MM.1S (cell line): ENCODE measurements around the gene KBTBD7.

ENCODE experiments used
- DNase-seq: peaks from one replicate; pipeline ENCODE4 v3.0.0-alpha.2; 2015
- H2AFZ ChIP-seq: fragments of 300-600 bp; sonication (generic); 2 replicates; pipeline ENCODE4 v1.6.0; 2016; ENCODE audit warnings: antibody characterized with exemption, low read length
- H3F3A ChIP-seq: fragments of 300-600 bp; sonication (generic); 2 replicates; pipeline ENCODE4 v1.6.1; 2016; ENCODE audit warnings: mild to moderate bottlenecking, antibody characterized with exemption, low read length, moderate library complexity, mixed read lengths; ENCODE audit not compliant: insufficient read depth
- H3K27ac ChIP-seq: fragments of 300-600 bp; sonication (generic); 2 replicates; pipeline ENCODE4 v1.5.1; 2016; ENCODE audit warnings: mild to moderate bottlenecking, low read length
- H3K27me3 ChIP-seq: fragments of 300-600 bp; sonication (generic); replicated peaks from 2 replicates; pipeline ENCODE4 v1.6.0; 2016; ENCODE audit warnings: low read length; ENCODE audit not compliant: insufficient read depth
- H3K36me3 ChIP-seq: fragments of 300-600 bp; sonication (generic); replicated peaks from 2 replicates; pipeline ENCODE4 v1.6.1; 2016; ENCODE audit warnings: mild to moderate bottlenecking, low read length, mixed read lengths; ENCODE audit not compliant: insufficient read depth
- H3K4me1 ChIP-seq: fragments of 300-600 bp; sonication (generic); 2 replicates; pipeline ENCODE4 v1.6.1; 2016; ENCODE audit warnings: low read length, mixed read lengths
- H3K4me2 ChIP-seq: fragments of 300-600 bp; sonication (generic); 2 replicates; pipeline ENCODE4 v1.6.0; 2016; ENCODE audit warnings: low read depth, low read length
- H3K4me3 ChIP-seq: fragments of 300-600 bp; sonication (generic); 2 replicates; pipeline ENCODE4 v1.5.1; 2016; ENCODE audit warnings: low read length, mixed read lengths
- H3K79me2 ChIP-seq: fragments of 300-600 bp; sonication (generic); 2 replicates; pipeline ENCODE4 v1.6.1; 2016; ENCODE audit warnings: mixed run types, low read length, mixed read lengths
- H3K9ac ChIP-seq: fragments of 300-600 bp; sonication (generic); 2 replicates; pipeline ENCODE4 v1.6.1; 2016; ENCODE audit warnings: low read length, mixed read lengths
- H3K9me2 ChIP-seq: fragments of 300-600 bp; sonication (generic); replicated peaks from 2 replicates; pipeline ENCODE4 v1.6.1; 2016; ENCODE audit warnings: mild to moderate bottlenecking, low read length, mixed read lengths; ENCODE audit not compliant: insufficient read depth
- H3K9me3 ChIP-seq: fragments of 300-600 bp; sonication (generic); replicated peaks from 2 replicates; pipeline ENCODE4 v1.6.1; 2016; ENCODE audit warnings: mild to moderate bottlenecking, low read length, mixed read lengths; ENCODE audit not compliant: insufficient read depth
- H4K20me1 ChIP-seq: fragments of 300-600 bp; sonication (generic); 2 replicates; pipeline ENCODE4 v1.6.1; 2016; ENCODE audit warnings: mild to moderate bottlenecking, low read length, moderate library complexity, mixed read lengths; ENCODE audit not compliant: insufficient read depth
- EZH2 ChIP-seq: fragments of 300-600 bp; sonication (generic); optimal IDR thresholded peaks from 2 replicates; pipeline ENCODE3; 2017; ENCODE audit warnings: low read depth, mild to moderate bottlenecking, antibody characterized with exemption, low read length, mixed read lengths
- EZH2phosphoT487 ChIP-seq: fragments of 300-600 bp; sonication (generic); IDR thresholded peaks from 2 replicates; pipeline ENCODE4 v1.6.1; 2018; ENCODE audit warnings: antibody characterized with exemption, low read length
- TF ChIP-seq, protein P1 (sequence below): fragments of 300-600 bp; sonication (generic); IDR thresholded peaks from 2 replicates; pipeline ENCODE4 v1.5.1; 2016; ENCODE audit warnings: antibody characterized with exemption, low read length, mixed read lengths

KBTBD7 gene

DNA sequence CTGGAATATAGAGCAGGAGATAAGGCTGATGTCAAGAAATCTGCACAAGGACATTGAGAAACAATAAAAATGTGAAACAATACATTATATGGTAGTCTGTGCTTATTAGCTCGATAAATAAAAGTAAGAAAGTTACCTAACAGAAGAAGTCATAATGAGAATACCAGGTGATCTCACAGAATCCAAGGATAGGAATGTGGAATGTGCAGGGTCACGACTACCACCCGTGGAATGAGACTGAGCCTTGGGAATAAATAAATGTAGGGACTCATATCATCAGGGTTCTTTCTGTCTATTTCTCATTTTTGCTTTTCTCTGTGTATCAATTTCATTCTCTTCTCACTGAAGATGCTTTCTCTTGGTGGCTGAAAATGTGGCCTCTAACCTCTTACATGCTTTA lies 26.0 kb upstream of the KBTBD7 start:
- H3K27me3 ChIP-seq = no peaks in the 10 kb centered on the region
- no peaks in the 10 kb centered on the region for H4K20me1 ChIP-seq
- no peaks in the 10 kb centered on the region for H3K79me2 ChIP-seq
- H3K4me2 ChIP-seq = no peak overlapping the region
- no peaks in the 10 kb centered on the region for H3F3A ChIP-seq
- no peak overlapping the region for H3K27ac ChIP-seq
- TF ChIP-seq, protein P1, sequence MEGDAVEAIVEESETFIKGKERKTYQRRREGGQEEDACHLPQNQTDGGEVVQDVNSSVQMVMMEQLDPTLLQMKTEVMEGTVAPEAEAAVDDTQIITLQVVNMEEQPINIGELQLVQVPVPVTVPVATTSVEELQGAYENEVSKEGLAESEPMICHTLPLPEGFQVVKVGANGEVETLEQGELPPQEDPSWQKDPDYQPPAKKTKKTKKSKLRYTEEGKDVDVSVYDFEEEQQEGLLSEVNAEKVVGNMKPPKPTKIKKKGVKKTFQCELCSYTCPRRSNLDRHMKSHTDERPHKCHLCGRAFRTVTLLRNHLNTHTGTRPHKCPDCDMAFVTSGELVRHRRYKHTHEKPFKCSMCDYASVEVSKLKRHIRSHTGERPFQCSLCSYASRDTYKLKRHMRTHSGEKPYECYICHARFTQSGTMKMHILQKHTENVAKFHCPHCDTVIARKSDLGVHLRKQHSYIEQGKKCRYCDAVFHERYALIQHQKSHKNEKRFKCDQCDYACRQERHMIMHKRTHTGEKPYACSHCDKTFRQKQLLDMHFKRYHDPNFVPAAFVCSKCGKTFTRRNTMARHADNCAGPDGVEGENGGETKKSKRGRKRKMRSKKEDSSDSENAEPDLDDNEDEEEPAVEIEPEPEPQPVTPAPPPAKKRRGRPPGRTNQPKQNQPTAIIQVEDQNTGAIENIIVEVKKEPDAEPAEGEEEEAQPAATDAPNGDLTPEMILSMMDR = no peak
- TF ChIP-seq EZH2 = no peak
- no peak for TF ChIP-seq EZH2phosphoT487
- no peak for DNase-seq
- H3K4me3 ChIP-seq = no peak overlapping the region
- H3K9me3 ChIP-seq = no peaks in the 10 kb centered on the region
- no peaks in the 10 kb centered on the region for H3K36me3 ChIP-seq
- no peaks in the 10 kb centered on the region for H3K4me1 ChIP-seq
- H3K9ac ChIP-seq = no peak overlapping the region
- H3K9me2 ChIP-seq = no peaks in the 10 kb centered on the region
- no peak overlapping the region for H2AFZ ChIP-seq

- DNase-seq = no peak
- H3K27me3 ChIP-seq = no peaks in the 10 kb centered on the region
- no peak overlapping the region for H3K27ac ChIP-seq
- no peaks in the 10 kb centered on the region for H3K79me2 ChIP-seq
- no peaks in the 10 kb centered on the region for H3K4me1 ChIP-seq
- H3K4me3 ChIP-seq = no peak overlapping the region
- no peaks in the 10 kb centered on the region for H3K36me3 ChIP-seq
- no peaks in the 10 kb centered on the region for H4K20me1 ChIP-seq
- no peak overlapping the region for H2AFZ ChIP-seq
- no peak overlapping the region for H3K9ac ChIP-seq
- TF ChIP-seq EZH2 (no peak), EZH2phosphoT487 (no peak)
- TF ChIP-seq, protein P1 = no peak
- H3K4me2 ChIP-seq = no peak overlapping the region
- H3K9me3 ChIP-seq = no peaks in the 10 kb centered on the region
- H3F3A ChIP-seq = no peaks in the 10 kb centered on the region
- H3K9me2 ChIP-seq = no peaks in the 10 kb centered on the region
Observed at GRCh38 chr13:41216160-41216559, 21.8 kb upstream of the KBTBD7 start.

DNA sequence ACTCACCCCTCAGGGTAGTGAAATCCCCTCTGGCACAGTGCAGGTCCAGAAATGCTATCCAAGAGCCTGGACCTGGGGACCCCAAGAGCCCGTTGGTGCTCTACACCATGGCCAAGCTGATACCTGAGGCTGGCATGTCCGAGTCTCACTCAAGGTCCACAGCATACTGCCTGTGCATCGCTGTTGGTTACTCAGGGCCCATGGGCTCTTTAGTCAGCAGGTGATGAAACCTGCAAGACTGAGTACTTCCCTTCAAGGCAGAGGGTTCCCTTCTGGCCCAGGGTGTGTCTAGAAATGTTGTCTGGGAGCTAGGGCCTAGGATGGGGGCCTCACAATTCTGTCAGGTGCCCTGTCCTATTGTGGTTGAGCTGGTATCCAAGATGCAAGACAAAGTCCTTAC lies 19.6 kb upstream of the KBTBD7 start:
- Histone ChIP-seq H3K27me3 (no peaks in the 10 kb centered on the region), H3K4me3 (no peak overlapping the region), H3K36me3 (no peaks in the 10 kb centered on the region), H2AFZ (no peak overlapping the region), H3K9me3 (no peaks in the 10 kb centered on the region), H3K9me2 (no peaks in the 10 kb centered on the region), H3K4me1 (no peaks in the 10 kb centered on the region), H3K79me2 (no peaks in the 10 kb centered on the region), H3F3A (no peaks in the 10 kb centered on the region), H4K20me1 (no peaks in the 10 kb centered on the region), H3K9ac (no peak overlapping the region), H3K27ac (no peak overlapping the region), H3K4me2 (no peak overlapping the region)
- no peak for DNase-seq
- TF ChIP-seq EZH2phosphoT487 (no peak), EZH2 (no peak)
- TF ChIP-seq, protein P1 = no peak
